GM23338 (cell line): Measurements from ENCODE around the gene GDPD5. TPM values are rescaled to one million over a fixed set of nuclear protein-coding genes. Genes with fewer than 3 reads are reported as not detected.

Source experiments
- ATAC-seq: fragments of 200-7000 bp; cut with Tn5 transposase; 3 replicates; pipeline ENCODE4 v1.9.1; 2020
- DNase-seq: peaks from one replicate; pipeline ENCODE4 v3.0.0-alpha.2; 2015; ENCODE audit warnings: low spot score
- H2AFZ ChIP-seq: fragments of 200-600 bp; sonication (generic); 2 replicates; pipeline ENCODE4 v1.8.0; 2016; ENCODE audit warnings: antibody characterized with exemption, mild to moderate bottlenecking, moderate library complexity
- H3F3A ChIP-seq: fragments of 200-600 bp; sonication (generic); replicated peaks from 2 replicates; pipeline ENCODE4 v1.8.0; 2017; ENCODE audit warnings: antibody characterized with exemption, mixed run types, low read depth
- H3K27ac ChIP-seq: fragments of 200-600 bp; sonication (generic); 2 replicates; pipeline ENCODE4 v1.6.1; 2016; ENCODE audit warnings: low read depth
- H3K27me3 ChIP-seq: fragments of 200-600 bp; sonication (generic); 2 replicates; pipeline ENCODE4 v1.8.0; 2016; ENCODE audit warnings: mild to moderate bottlenecking, mixed run types, moderate library complexity; ENCODE audit not compliant: insufficient read depth
- H3K36me3 ChIP-seq: fragments of 200-600 bp; sonication (generic); 2 replicates; pipeline ENCODE4 v1.8.0; 2016; ENCODE audit warnings: mild to moderate bottlenecking; ENCODE audit not compliant: insufficient read depth
- H3K4me1 ChIP-seq: fragments of 200-600 bp; sonication (generic); 2 replicates; pipeline ENCODE4 v1.8.0; 2016; ENCODE audit warnings: mild to moderate bottlenecking, moderate library complexity; ENCODE audit not compliant: insufficient read depth
- H3K4me2 ChIP-seq: fragments of 200-600 bp; sonication (generic); 2 replicates; pipeline ENCODE4 v1.7.1; 2017; ENCODE audit warnings: mixed run types
- H3K4me3 ChIP-seq: fragments of 200-600 bp; sonication (generic); 2 replicates; pipeline ENCODE4 v1.6.1; 2016; ENCODE audit warnings: mixed run types
- H3K79me2 ChIP-seq: fragments of 200-600 bp; sonication (generic); replicated peaks from 2 replicates; pipeline ENCODE4 v1.8.0; 2017; ENCODE audit warnings: mild to moderate bottlenecking; ENCODE audit not compliant: insufficient read depth
- H3K9me2 ChIP-seq: fragments of 200-600 bp; sonication (generic); 2 replicates; pipeline ENCODE4 v1.8.0; 2017; ENCODE audit not compliant: insufficient read depth
- H4K20me1 ChIP-seq: fragments of 200-600 bp; sonication (generic); replicated peaks from 2 replicates; pipeline ENCODE4 v1.8.0; 2017; ENCODE audit warnings: mild to moderate bottlenecking; ENCODE audit not compliant: insufficient read depth
- H3K27ac Mint-ChIP-seq: 2 replicates; pipeline ENCODE4 v1.8.0; 2020; ENCODE audit warnings: inconsistent platforms, mild to moderate bottlenecking, moderate library complexity, mixed read lengths
- H3K27me3 Mint-ChIP-seq: 3 replicates; pipeline ENCODE4 v1.8.0; 2022; ENCODE audit warnings: low read depth, mild to moderate bottlenecking, moderate library complexity, mixed read lengths, inconsistent platforms; ENCODE audit not compliant: insufficient read depth, poor library complexity
- H3K36me3 Mint-ChIP-seq: 3 replicates; pipeline ENCODE4 v1.8.0; 2021; ENCODE audit warnings: low read depth, mild to moderate bottlenecking, inconsistent platforms, moderate library complexity, mixed read lengths
- H3K4me1 Mint-ChIP-seq: 3 replicates; pipeline ENCODE4 v1.8.0; 2020; ENCODE audit warnings: mild to moderate bottlenecking, inconsistent platforms, mixed read lengths
- H3K4me3 Mint-ChIP-seq: 3 replicates; pipeline ENCODE4 v1.8.0; 2021; ENCODE audit warnings: moderate library complexity, mild to moderate bottlenecking, inconsistent platforms, mixed read lengths
- H3K9me3 Mint-ChIP-seq: 3 replicates; pipeline ENCODE4 v1.8.0; 2020; ENCODE audit warnings: moderate library complexity, mild to moderate bottlenecking, inconsistent platforms, mixed read lengths
- EZH2 ChIP-seq: fragments of 200-600 bp; sonication (generic); IDR thresholded peaks from one replicate; pipeline ENCODE4 v1.8.0; 2017; ENCODE audit warnings: antibody characterized with exemption, mild to moderate bottlenecking, low read depth; ENCODE audit not compliant: unreplicated experiment
- JUNB ChIP-seq: IDR thresholded peaks from one replicate; pipeline ENCODE4 v1.6.1; 2016; ENCODE audit warnings: antibody characterized with exemption; ENCODE audit not compliant: unreplicated experiment
- STAT1 ChIP-seq: IDR thresholded peaks from one replicate; pipeline ENCODE4 v1.6.1; 2016; ENCODE audit warnings: antibody characterized with exemption; ENCODE audit not compliant: unreplicated experiment
- ZNF114 ChIP-seq: fragments of 250-450 bp; sonication (Bioruptor Pico); IDR thresholded peaks from 2 replicates; pipeline ENCODE4 v1.5.0; 2020; ENCODE audit warnings: mild to moderate bottlenecking, moderate library complexity
- ZNF331 ChIP-seq: fragments of 250-450 bp; sonication (Bioruptor Pico); IDR thresholded peaks from 2 replicates; pipeline ENCODE4 v1.5.0; 2020; ENCODE audit warnings: low read depth, mild to moderate bottlenecking, moderate library complexity
- polyA plus RNA-seq: library from polyadenylated mRNA; unstranded; fragments of >200 nt; fragmentation: Nextera tagmentation; extraction: Ambion mirVana; gene quantifications from 2 replicates; pipeline ENCODE4 v1.2.1, GENCODE V29; 2016
- total RNA-seq: library from RNA; depleted of rRNA; stranded (reverse); fragments of >200 nt; shearing (Covaris generic); gene quantifications from 2 replicates; pipeline ENCODE4 v1.2.3, GENCODE V29; 2014
- TF ChIP-seq, protein P1 (sequence below), 2 experiments: fragments of 200-600 bp in 1 of 2; sonication (generic) in 1 of 2; conservative IDR thresholded peaks; 2 replicates each; pipeline versions ENCODE4 v1.5.1 to v1.6.1; 2016 to 2017; ENCODE audit warnings: antibody characterized with exemption in 2 of 2, low read depth in 2 of 2, mild to moderate bottlenecking in 2 of 2, moderate library complexity in 1 of 2
- TF ChIP-seq, protein P2 (sequence below): fragments of 250-450 bp; sonication (Bioruptor Pico); IDR thresholded peaks from 2 replicates; pipeline ENCODE4 v1.5.0; 2020; ENCODE audit warnings: mild to moderate bottlenecking, moderate library complexity

The GDPD5 gene
- total and polyA plus RNA-seq, 2 experiments from 2014 or later, result 1.6 to 4.9 TPM

DNA sequence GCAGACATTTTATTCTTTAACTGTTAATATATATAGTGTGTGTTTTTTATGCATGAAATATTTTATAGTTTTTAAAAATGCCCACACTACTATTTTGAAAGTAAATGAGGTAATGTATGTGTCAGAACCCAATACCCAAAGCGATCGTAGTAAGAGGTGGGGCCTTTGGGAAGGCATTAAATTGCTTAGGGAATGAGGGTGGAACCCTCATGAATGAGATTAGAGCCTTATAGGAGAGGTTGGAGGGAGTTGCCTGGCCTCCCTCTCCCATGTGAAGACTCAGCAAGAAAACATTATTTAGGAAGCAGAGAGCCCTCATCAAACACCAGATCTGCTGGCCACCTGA, 103.9 kb downstream of the GDPD5 start:
- H3K4me1 Mint-ChIP-seq, result peaks cover 14% of the 10 kb centered on the region; the same call in 2 of the 3 replicates
- H3K27me3 Mint-ChIP-seq, result peaks cover 13% of the 10 kb centered on the region
- no peak for DNase-seq
- H3K27me3 ChIP-seq, result no peaks in the 10 kb centered on the region
- no peak overlapping the region for H3K27ac Mint-ChIP-seq
- no peaks in the 10 kb centered on the region for H3K36me3 ChIP-seq
- no peaks in the 10 kb centered on the region for H3K9me2 ChIP-seq
- peaks cover 8% of the 10 kb centered on the region; the same call in 2 of the 3 replicates for H3K36me3 Mint-ChIP-seq
- TF ChIP-seq, protein P1, sequence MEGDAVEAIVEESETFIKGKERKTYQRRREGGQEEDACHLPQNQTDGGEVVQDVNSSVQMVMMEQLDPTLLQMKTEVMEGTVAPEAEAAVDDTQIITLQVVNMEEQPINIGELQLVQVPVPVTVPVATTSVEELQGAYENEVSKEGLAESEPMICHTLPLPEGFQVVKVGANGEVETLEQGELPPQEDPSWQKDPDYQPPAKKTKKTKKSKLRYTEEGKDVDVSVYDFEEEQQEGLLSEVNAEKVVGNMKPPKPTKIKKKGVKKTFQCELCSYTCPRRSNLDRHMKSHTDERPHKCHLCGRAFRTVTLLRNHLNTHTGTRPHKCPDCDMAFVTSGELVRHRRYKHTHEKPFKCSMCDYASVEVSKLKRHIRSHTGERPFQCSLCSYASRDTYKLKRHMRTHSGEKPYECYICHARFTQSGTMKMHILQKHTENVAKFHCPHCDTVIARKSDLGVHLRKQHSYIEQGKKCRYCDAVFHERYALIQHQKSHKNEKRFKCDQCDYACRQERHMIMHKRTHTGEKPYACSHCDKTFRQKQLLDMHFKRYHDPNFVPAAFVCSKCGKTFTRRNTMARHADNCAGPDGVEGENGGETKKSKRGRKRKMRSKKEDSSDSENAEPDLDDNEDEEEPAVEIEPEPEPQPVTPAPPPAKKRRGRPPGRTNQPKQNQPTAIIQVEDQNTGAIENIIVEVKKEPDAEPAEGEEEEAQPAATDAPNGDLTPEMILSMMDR (conservative IDR thresholded peaks at IDR 0.05; ENCODE audit: low read depth in 2 of 2), result no peak
- no peak for TF ChIP-seq STAT1
- TF ChIP-seq ZNF114 (CRISPR knock-in tag), result no peak
- H3K79me2 ChIP-seq, result no peaks in the 10 kb centered on the region
- no peak for ATAC-seq
- H2AFZ ChIP-seq, result no peak overlapping the region
- no peak overlapping the region for H3K4me3 Mint-ChIP-seq
- H3F3A ChIP-seq, result 0 out of 2 replicates have a peak, but pooled peaks cover 2% of the 10 kb centered on the region
- H4K20me1 ChIP-seq, result peaks cover 3% of the 10 kb centered on the region
- no peaks in the 10 kb centered on the region; the same call in 2 of the 3 replicates for H3K9me3 Mint-ChIP-seq
- H3K4me2 ChIP-seq, result no peak overlapping the region
- no peak overlapping the region for H3K4me3 ChIP-seq
- H3K4me1 ChIP-seq, result peaks cover 9% of the 10 kb centered on the region; the same call in 1 of the 2 replicates
- H3K27ac ChIP-seq, result no peak overlapping the region

DNA sequence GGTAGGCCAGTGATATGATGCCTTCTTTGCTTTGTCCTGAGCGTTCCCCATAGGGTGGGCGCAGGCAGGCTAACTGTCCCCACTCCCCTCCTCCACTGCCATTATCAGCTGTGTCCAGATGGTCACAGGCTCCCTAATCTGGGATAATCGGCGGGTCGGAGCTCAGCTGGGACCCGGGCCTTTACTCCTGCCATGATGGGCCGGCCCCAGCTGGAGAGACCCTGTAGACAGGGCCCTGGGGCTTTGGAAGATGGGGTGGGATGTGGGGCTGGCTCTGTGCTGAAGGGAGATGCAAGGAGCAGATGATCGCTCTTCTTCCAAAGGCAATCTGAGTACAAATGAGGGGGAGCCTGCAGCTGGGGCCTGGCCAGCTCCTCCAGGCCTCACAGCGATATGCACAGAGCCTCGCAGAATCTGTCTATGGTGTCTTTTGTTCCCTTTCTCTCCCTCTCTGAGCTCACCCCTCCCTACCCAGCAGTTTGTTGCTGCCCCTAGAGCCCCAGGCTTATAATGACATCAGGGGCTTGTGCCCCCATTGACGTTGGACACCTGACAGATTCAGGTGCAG, 104.6 kb downstream of the GDPD5 start:
- H3K9me3 Mint-ChIP-seq, result no peaks in the 10 kb centered on the region
- peaks cover 10% of the 10 kb centered on the region for H3K27me3 Mint-ChIP-seq
- peaks cover 14% of the 10 kb centered on the region; the same call in 2 of the 3 replicates for H3K4me1 Mint-ChIP-seq
- H3K27ac Mint-ChIP-seq, result no peak overlapping the region
- H3F3A ChIP-seq, result 0 out of 2 replicates have a peak, but pooled peaks cover 3% of the 10 kb centered on the region
- no peaks in the 10 kb centered on the region for H3K79me2 ChIP-seq
- H3K4me3 Mint-ChIP-seq, result no peak overlapping the region
- H4K20me1 ChIP-seq, result peaks cover 6% of the 10 kb centered on the region
- peaks cover 9% of the 10 kb centered on the region; the same call in 1 of the 2 replicates for H3K4me1 ChIP-seq
- no peak overlapping the region for H2AFZ ChIP-seq
- no peaks in the 10 kb centered on the region for H3K36me3 ChIP-seq
- DNase-seq (no peak), ATAC-seq (no peak)
- no peak overlapping the region for H3K4me3 ChIP-seq
- no peak for TF ChIP-seq ZNF331 (CRISPR knock-in tag)
- no peak for TF ChIP-seq JUNB
- TF ChIP-seq EZH2, result no peak
- no peak overlapping the region for H3K27ac ChIP-seq
- H3K27me3 ChIP-seq, result no peaks in the 10 kb centered on the region
- no peak overlapping the region for H3K4me2 ChIP-seq
- H3K36me3 Mint-ChIP-seq, result peaks cover 9% of the 10 kb centered on the region; the same call in 2 of the 3 replicates
- H3K9me2 ChIP-seq, result no peaks in the 10 kb centered on the region

DNA sequence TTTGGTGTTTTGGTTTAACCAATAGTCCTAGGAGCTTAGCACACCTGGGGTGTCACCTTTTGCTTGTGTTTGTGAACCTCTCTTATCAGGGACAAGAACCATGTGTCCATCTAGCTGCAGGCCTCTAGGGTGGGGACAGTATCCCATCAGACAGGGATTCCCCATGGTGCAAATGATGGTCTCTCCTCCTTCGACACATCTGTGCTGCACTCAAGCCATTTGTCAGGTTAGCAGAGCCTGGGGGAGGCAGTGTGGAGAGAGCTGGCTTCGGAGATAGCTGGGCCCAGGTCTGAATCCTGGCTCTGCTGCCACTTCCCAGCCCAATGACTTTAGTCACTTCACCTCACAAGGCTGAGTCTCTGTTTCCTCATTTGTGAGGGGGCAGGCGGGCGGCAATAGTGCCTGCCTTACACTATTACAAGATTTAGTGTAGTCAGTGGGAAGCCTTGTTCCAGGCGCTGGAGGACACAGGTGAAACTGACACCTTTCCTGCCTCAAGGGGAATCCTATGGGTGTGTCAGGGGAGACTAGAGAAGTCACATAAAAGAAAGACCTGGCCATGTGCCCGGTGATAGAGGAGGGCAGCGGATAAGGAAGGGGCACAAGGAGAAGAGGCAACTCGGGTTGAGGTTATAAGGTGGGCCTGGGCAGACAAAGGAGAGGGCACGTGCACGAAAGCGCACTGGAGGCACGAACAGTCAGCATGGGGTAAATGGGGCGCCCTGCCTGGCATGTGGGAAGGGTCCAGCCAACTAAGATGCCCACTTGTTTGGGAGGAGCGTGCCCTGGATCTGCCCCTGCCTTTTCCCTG, 105.3 kb downstream of the GDPD5 start:
- H3K4me2 ChIP-seq, result no peak overlapping the region
- no peak overlapping the region for H2AFZ ChIP-seq
- peak; percentile 12; the same call in 1 of the 3 replicates for ATAC-seq
- Mint-ChIP-seq H3K36me3 (peaks cover 13% of the 10 kb centered on the region; the same call in 2 of the 3 replicates), H3K27me3 (peaks cover 7% of the 10 kb centered on the region), H3K9me3 (no peaks in the 10 kb centered on the region), H3K27ac (peak overlapping the region; percentile 30), H3K4me1 (peaks cover 14% of the 10 kb centered on the region; the same call in 2 of the 3 replicates), H3K4me3 (no peak overlapping the region)
- H3K4me1 ChIP-seq, result peaks cover 9% of the 10 kb centered on the region; the same call in 1 of the 2 replicates
- H3K36me3 ChIP-seq, result no peaks in the 10 kb centered on the region
- no peak for DNase-seq
- H3K27me3 ChIP-seq, result no peaks in the 10 kb centered on the region
- peaks cover 6% of the 10 kb centered on the region for H4K20me1 ChIP-seq
- no peaks in the 10 kb centered on the region for H3K9me2 ChIP-seq
- H3F3A ChIP-seq, result 0 out of 2 replicates have a peak, but pooled peaks cover 3% of the 10 kb centered on the region
- no peaks in the 10 kb centered on the region for H3K79me2 ChIP-seq
- no peak overlapping the region for H3K27ac ChIP-seq
- H3K4me3 ChIP-seq, result no peak overlapping the region
- TF ChIP-seq, protein P2, sequence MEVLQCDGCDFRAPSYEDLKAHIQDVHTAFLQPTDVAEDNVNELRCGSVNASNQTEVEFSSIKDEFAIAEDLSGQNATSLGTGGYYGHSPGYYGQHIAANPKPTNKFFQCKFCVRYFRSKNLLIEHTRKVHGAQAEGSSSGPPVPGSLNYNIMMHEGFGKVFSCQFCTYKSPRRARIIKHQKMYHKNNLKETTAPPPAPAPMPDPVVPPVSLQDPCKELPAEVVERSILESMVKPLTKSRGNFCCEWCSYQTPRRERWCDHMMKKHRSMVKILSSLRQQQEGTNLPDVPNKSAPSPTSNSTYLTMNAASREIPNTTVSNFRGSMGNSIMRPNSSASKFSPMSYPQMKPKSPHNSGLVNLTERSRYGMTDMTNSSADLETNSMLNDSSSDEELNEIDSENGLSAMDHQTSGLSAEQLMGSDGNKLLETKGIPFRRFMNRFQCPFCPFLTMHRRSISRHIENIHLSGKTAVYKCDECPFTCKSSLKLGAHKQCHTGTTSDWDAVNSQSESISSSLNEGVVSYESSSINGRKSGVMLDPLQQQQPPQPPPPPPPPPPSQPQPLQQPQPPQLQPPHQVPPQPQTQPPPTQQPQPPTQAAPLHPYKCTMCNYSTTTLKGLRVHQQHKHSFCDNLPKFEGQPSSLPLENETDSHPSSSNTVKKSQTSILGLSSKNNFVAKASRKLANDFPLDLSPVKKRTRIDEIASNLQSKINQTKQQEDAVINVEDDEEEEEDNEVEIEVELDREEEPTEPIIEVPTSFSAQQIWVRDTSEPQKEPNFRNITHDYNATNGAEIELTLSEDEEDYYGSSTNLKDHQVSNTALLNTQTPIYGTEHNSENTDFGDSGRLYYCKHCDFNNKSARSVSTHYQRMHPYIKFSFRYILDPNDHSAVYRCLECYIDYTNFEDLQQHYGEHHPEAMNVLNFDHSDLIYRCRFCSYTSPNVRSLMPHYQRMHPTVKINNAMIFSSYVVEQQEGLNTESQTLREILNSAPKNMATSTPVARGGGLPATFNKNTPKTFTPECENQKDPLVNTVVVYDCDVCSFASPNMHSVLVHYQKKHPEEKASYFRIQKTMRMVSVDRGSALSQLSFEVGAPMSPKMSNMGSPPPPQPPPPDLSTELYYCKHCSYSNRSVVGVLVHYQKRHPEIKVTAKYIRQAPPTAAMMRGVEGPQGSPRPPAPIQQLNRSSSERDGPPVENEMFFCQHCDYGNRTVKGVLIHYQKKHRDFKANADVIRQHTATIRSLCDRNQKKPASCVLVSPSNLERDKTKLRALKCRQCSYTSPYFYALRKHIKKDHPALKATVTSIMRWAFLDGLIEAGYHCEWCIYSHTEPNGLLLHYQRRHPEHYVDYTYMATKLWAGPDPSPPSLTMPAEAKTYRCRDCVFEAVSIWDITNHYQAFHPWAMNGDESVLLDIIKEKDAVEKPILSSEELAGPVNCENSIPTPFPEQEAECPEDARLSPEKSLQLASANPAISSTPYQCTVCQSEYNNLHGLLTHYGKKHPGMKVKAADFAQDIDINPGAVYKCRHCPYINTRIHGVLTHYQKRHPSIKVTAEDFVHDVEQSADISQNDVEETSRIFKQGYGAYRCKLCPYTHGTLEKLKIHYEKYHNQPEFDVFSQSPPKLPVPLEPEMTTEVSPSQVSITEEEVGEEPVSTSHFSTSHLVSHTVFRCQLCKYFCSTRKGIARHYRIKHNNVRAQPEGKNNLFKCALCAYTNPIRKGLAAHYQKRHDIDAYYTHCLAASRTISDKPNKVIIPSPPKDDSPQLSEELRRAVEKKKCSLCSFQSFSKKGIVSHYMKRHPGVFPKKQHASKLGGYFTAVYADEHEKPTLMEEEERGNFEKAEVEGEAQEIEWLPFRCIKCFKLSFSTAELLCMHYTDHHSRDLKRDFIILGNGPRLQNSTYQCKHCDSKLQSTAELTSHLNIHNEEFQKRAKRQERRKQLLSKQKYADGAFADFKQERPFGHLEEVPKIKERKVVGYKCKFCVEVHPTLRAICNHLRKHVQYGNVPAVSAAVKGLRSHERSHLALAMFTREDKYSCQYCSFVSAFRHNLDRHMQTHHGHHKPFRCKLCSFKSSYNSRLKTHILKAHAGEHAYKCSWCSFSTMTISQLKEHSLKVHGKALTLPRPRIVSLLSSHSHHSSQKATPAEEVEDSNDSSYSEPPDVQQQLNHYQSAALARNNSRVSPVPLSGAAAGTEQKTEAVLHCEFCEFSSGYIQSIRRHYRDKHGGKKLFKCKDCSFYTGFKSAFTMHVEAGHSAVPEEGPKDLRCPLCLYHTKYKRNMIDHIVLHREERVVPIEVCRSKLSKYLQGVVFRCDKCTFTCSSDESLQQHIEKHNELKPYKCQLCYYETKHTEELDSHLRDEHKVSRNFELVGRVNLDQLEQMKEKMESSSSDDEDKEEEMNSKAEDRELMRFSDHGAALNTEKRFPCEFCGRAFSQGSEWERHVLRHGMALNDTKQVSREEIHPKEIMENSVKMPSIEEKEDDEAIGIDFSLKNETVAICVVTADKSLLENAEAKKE (CRISPR knock-in tag), result no peak
